Natural killer cell (primary cell): ENCODE measurements around the gene SUMO3. TPM values are rescaled to one million over a fixed set of nuclear protein-coding genes. Genes with fewer than 3 reads are reported as not detected.

Experiments
- ATAC-seq, 3 donors: fragments of 150-1000 bp in 2 of 3; fragments of 200-7000 bp in 1 of 3; cut with Tn5 transposase; 1 replicate in 1 of 3; 2 replicates in 2 of 3; pipeline ENCODE4 v1.10.0; 2021; ENCODE audit warnings: mild to moderate bottlenecking in 2 of 3, moderate library complexity in 2 of 3
- DNase-seq, 2 donors: peaks; one replicate each; pipeline versions ENCODE4 v3.0.0 to v3.0.0-alpha.2; 2013 to 2021; ENCODE audit warnings: mixed read lengths in 1 of 2
- H3K27ac ChIP-seq: one replicate; pipeline ENCODE4 v1.5.1; 2013; ENCODE audit warnings: mild to moderate bottlenecking, low read length
- H3K27me3 ChIP-seq: one replicate; pipeline ENCODE4 v1.6.1; 2013; ENCODE audit warnings: low read length; ENCODE audit not compliant: control insufficient read depth, insufficient read depth
- H3K36me3 ChIP-seq: one replicate; pipeline ENCODE4 v1.6.1; 2013; ENCODE audit warnings: low read length; ENCODE audit not compliant: control insufficient read depth, insufficient read depth
- H3K4me1 ChIP-seq: one replicate; pipeline ENCODE4 v1.6.1; 2013; ENCODE audit warnings: low read length; ENCODE audit not compliant: control insufficient read depth, insufficient read depth
- H3K4me3 ChIP-seq: one replicate; pipeline ENCODE4 v1.5.1; 2013; ENCODE audit warnings: low read length
- H3K9me3 ChIP-seq: one replicate; pipeline ENCODE4 v1.6.1; 2013; ENCODE audit warnings: low read length; ENCODE audit not compliant: control insufficient read depth, insufficient read depth
- H3K27ac Mint-ChIP-seq, 2 donors: one replicate each; pipeline ENCODE4 v1.8.0; 2022; ENCODE audit warnings: mild to moderate bottlenecking in 2 of 2, mixed read lengths in 2 of 2, moderate library complexity in 1 of 2
- H3K27me3 Mint-ChIP-seq, 2 donors: one replicate each; pipeline ENCODE4 v1.8.0; 2022; ENCODE audit warnings: low read depth in 2 of 2, mixed read lengths in 2 of 2
- H3K36me3 Mint-ChIP-seq: one replicate; pipeline ENCODE4 v1.8.0; 2022; ENCODE audit warnings: mixed read lengths
- H3K4me1 Mint-ChIP-seq, 2 donors: one replicate each; pipeline ENCODE4 v1.8.0; 2022; ENCODE audit warnings: mixed read lengths in 2 of 2
- H3K4me3 Mint-ChIP-seq: one replicate; pipeline ENCODE4 v1.8.0; 2022; ENCODE audit warnings: mild to moderate bottlenecking, moderate library complexity, mixed read lengths
- H3K9me3 Mint-ChIP-seq, 2 donors: one replicate each; pipeline ENCODE4 v1.8.0; 2022; ENCODE audit warnings: mixed read lengths in 2 of 2
- WGBS: methylation state at CpG from one replicate; pipeline ENCODE4 v1.1.7; 2013; ENCODE audit warnings: missing lambda C conversion rate; ENCODE audit not compliant: insufficient coverage; 5-methylcytosine and 5-hydroxymethylcytosine counted together
- intact Hi-C: fragments of 100-400 bp; cut with micrococcal nuclease; formaldehyde crosslinking; loops from one replicate; pipeline ENCODE4 v1.14.2; 2022
- total RNA-seq, 4 donors: library from RNA; stranded (reverse); fragments of 120-200 nt in 1 of 4; gene quantifications; one replicate each; pipeline versions ENCODE4 v1.2.3 to v1.2.4, GENCODE V29; 2013 to 2022
- TF ChIP-seq, protein P1 (sequence below): fragments of 200-600 bp; IDR thresholded peaks from one replicate; pipeline ENCODE4 v1.8.0; 2022; ENCODE audit warnings: antibody characterized with exemption

The SUMO3 gene
- total RNA-seq, 3 donors from 2014 or later (not counting 1 experiment from before 2014, with no cell fraction given) = 64.0 to 70.1 (median 65.2) TPM

DNA sequence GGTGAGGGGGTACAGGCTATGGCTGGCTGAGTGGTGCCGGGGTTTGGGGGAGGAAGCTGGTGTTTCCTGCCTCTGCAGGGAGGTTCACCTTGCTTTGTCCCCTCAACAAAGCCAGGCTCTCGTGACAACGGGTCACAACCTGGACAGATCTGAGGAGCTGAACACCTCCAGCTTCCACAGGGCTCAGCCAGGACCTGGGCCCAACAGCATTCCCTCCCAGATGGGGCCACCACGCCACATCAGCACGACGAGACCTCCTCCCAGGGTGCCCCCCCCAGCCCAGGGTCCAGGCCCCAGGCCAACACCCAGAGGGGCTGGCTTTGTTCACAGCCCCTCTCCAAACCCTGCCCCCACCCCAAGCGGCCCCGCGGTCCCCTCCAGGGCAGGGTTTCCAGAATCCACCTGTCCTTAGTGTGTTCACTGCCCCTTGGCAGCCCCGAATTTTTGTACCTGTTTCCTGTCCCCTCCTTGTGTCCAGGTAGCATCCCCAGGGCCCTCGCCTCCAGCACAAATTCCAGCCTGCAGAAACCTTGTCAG is 51.0 kb downstream of the SUMO3 start:
- no peaks in the 10 kb centered on the region for H3K27me3 ChIP-seq
- Mint-ChIP-seq H3K4me1 (peaks cover 12% of the 10 kb centered on the region in 2 donors), H3K27ac (no peak overlapping the region), H3K9me3 (no peaks in the 10 kb centered on the region), H3K36me3 (no peaks in the 10 kb centered on the region), H3K27me3 (no peaks in the 10 kb centered on the region), H3K4me3 (no peak overlapping the region)
- 66% methylated on average over 11 of the region's 11 CpGs for WGBS
- H3K36me3 ChIP-seq = peaks cover 17% of the 10 kb centered on the region
- no peaks in the 10 kb centered on the region for H3K9me3 ChIP-seq
- no peak overlapping the region for H3K27ac ChIP-seq
- no peak overlapping the region for H3K4me3 ChIP-seq
- intact Hi-C loops = no loop called here
- peaks cover 30% of the 10 kb centered on the region for H3K4me1 ChIP-seq
- ATAC-seq (no peak), DNase-seq (no peak)
- TF ChIP-seq, protein P1, sequence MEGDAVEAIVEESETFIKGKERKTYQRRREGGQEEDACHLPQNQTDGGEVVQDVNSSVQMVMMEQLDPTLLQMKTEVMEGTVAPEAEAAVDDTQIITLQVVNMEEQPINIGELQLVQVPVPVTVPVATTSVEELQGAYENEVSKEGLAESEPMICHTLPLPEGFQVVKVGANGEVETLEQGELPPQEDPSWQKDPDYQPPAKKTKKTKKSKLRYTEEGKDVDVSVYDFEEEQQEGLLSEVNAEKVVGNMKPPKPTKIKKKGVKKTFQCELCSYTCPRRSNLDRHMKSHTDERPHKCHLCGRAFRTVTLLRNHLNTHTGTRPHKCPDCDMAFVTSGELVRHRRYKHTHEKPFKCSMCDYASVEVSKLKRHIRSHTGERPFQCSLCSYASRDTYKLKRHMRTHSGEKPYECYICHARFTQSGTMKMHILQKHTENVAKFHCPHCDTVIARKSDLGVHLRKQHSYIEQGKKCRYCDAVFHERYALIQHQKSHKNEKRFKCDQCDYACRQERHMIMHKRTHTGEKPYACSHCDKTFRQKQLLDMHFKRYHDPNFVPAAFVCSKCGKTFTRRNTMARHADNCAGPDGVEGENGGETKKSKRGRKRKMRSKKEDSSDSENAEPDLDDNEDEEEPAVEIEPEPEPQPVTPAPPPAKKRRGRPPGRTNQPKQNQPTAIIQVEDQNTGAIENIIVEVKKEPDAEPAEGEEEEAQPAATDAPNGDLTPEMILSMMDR = no peak

DNA sequence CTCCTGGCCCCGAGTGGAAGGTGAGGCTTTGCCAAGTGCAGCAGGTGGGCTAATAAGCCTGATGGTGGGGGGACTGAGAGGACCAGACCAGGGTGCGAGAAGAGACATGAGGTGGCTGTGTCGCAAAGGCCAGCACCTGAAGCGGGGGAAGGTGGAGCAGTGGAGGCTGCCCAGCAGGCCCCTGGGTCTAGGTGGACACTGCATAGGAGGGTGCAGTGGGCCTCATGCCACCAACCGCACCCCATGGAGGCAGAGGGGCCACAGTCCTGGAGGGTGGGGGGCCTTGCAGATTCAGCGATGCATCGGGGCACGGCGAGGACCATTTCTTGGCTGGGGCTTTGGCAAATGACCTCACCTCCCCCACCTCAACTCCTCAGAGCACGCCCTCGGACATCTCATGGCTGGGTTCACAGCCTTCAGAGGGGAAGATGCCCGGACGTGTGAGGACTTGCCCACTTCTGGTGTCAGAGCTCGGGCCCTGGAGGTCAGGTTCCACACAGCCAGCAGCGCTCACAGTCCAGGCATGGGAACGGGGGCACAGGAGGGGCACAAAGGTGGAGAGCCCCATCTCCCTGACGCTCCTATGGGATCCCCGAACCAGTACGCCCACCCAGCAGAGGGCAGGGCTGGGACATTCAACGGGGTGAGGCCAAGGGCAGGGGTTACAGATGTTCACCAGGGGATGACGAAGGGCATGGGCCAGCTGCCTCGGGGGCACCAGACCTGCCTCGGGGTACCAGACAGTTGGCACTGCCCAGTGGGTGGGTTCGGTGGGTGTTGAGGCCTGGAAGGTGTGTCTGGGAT is 51.6 kb downstream of the SUMO3 start:
- Histone ChIP-seq H3K4me3 (no peak overlapping the region), H3K27me3 (no peaks in the 10 kb centered on the region), H3K27ac (peak overlapping the region; percentile 49), H3K9me3 (no peaks in the 10 kb centered on the region), H3K36me3 (peaks cover 13% of the 10 kb centered on the region), H3K4me1 (peaks cover 30% of the 10 kb centered on the region)
- TF ChIP-seq, protein P1 = no peak
- DNase-seq (no peak), ATAC-seq (no peak)
- Mint-ChIP-seq H3K27ac (peak overlapping the region in 1 of 2 donors; percentile 89), H3K4me1 (peaks cover 12% of the 10 kb centered on the region in 2 donors), H3K36me3 (no peaks in the 10 kb centered on the region), H3K9me3 (no peaks in the 10 kb centered on the region), H3K4me3 (no peak overlapping the region), H3K27me3 (no peaks in the 10 kb centered on the region)
- WGBS = 88% methylated on average over 24 of the region's 24 CpGs
- intact Hi-C loops = no loop called here

DNA sequence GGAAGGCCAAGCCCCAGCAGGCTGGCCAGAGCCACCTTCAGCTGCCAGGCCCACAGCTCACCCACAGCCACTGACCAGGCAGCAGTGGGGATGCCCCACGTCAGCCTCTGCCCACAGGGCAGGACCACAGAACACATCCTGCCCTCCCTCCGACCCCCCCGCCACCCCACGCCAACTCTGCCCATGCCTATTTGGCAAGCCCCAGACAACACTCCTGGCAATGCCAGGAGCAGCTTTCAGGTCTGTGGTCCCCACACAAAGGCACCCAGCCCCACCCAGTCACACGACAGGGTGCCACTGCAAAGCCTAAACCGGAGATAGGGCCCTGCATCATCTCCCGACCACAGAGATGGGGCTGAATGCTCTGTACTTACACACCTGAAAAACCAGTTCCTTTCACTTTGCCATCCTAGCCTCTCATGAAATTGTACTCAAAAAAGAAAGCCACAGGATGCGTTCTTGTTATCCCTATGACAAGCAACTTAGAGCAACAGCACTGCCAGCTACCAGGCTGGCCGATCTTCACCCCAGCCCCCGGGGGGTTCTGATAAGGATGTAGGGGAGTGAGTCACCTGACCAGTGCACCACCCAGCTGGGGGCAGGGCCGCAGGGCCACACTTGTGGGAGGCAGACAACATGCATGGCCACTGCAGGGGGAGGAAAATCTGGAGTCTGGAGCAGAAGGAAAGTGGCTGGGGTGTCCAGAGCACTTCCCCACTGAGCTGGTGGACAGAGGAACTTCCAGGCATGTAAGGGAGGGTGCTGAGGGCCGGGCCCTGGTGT is 52.4 kb downstream of the SUMO3 start:
- H3K4me3 Mint-ChIP-seq = peak overlapping the region; percentile 55
- H3K27ac ChIP-seq = peak overlapping the region; percentile 49

More for the DNA sequence above, 52.4 kb downstream of the SUMO3 start:
- no peaks in the 10 kb centered on the region for H3K9me3 ChIP-seq
- no peaks in the 10 kb centered on the region for H3K27me3 ChIP-seq
- Mint-ChIP-seq H3K27ac (peak overlapping the region in 1 of 2 donors; percentile 89), H3K9me3 (no peaks in the 10 kb centered on the region), H3K27me3 (no peaks in the 10 kb centered on the region), H3K36me3 (no peaks in the 10 kb centered on the region), H3K4me1 (peaks cover 12% of the 10 kb centered on the region in 2 donors)
- WGBS = 18% methylated on average over 12 of the region's 12 CpGs
- DNase-seq (peak in 1 of 2 donors; percentile 79), ATAC-seq (peak; percentile 58 to 78 (median 72))
- H3K4me3 ChIP-seq = no peak overlapping the region
- H3K4me1 ChIP-seq = peaks cover 30% of the 10 kb centered on the region
- H3K36me3 ChIP-seq = peaks cover 5% of the 10 kb centered on the region
- TF ChIP-seq, protein P1 = no peak
- intact Hi-C loops = no loop called here
